ENCODE results near the gene ASB13. TPM values are rescaled to one million over a fixed set of nuclear protein-coding genes. Genes with fewer than 3 reads are reported as not detected.

The ASB13 gene
- polyA plus RNA-seq, 1 donor: 12.2 TPM

- DNase-seq (ENCODE audit: low read depth): no peak
Observed at GRCh38 chr10:5669604-5670003, 3.2 kb upstream of the ASB13 start.

DNA sequence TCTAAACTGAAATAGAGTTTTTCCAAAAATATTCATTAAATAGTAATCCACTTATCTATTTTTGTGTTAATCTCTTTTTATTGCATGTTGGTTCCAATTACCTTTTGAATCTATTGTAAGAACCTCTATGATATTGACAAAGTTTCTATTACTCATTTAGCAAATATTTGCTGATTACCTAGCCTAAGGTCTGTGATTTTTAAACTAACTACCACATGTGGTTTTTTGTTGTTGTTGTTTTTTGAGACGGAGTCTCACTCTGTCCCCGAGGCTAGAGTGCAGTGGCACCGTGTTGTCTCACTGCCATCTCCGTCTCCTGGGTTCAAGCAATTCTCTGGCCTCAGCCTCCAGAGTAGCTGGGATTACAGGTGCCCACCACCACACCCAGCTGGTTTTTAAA, 2.0 kb upstream of the ASB13 start:
- no peak for DNase-seq (ENCODE audit: low read depth)

- DNase-seq (ENCODE audit: low read depth): no peak
Observed at GRCh38 chr10:5666841-5667630, 641 bp upstream of the ASB13 start.

DNA sequence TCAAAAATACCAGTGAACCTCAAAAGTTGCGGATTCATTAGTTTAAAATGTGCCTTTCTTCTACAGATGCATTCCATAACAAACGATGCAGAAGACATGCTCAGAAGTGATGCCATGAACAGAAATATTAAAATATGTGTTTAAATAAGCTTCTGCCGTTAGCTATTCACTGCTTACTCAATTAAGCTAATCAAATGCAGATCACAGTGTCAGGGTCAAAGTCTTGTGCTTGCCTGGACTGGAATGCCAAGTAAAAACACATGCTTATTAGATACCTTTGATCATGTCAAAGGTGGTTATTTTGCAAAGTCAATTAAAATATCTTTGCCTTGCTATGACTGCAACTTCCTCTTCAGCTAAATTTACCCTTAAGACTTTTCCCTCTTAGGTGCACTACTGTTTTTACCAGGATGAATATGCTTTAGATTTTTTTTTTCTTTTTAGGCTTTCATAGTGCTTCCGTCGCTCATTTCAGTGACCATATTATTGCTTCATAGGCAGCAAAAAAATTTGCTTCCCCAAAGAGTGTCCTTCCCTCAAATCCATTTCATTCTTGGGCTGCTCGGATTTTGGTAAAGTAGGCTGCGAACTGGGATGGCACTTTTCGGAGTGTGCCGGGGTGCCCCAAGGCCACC, 905 bp downstream of the ASB13 start:
- no peak for DNase-seq (ENCODE audit: low read depth)

DNA sequence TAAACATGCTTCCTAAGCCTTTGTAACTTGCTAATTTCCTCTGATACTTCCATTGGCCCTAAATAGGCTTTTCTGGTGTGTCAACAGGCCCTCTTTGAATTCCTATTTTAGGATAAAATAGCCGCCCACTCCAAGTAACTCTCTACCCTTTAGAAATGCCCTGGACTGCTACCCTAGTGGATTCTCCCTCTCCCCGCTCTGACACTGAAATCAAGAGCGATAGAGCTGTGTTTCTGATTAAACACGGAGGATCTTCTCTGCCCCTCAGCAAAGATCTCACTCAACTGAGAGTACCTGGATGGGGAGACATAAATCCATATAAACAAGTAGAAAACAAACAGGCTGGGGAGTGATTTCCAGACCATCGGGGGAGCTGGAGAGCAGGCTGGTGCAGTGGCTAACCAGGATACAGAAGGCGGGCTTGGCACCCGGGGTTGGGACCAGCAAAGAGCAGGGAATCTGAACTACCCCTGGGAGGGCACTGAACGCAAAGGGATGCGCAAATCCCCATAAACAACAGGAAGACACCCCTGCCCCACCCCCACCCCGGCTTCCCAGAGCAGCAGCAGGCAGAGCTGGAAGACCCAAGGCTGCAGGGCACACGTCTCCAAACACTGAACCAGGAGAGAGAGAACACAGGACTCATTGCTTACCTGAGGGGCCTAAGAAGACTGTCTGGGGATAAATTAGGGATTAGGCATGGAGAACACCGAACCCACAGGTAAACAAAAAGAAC, 2.5 kb downstream of the ASB13 start:
- DNase-seq (ENCODE audit: low read depth): no peak

- no peak for DNase-seq (ENCODE audit: low read depth)
Observed at GRCh38 chr10:5662708-5663579, 3.5 kb downstream of the ASB13 start.

GRCh38 chr10:5661043-5661442, 5.4 kb downstream of the ASB13 start:
- no peak for DNase-seq (ENCODE audit: low read depth)

DNA sequence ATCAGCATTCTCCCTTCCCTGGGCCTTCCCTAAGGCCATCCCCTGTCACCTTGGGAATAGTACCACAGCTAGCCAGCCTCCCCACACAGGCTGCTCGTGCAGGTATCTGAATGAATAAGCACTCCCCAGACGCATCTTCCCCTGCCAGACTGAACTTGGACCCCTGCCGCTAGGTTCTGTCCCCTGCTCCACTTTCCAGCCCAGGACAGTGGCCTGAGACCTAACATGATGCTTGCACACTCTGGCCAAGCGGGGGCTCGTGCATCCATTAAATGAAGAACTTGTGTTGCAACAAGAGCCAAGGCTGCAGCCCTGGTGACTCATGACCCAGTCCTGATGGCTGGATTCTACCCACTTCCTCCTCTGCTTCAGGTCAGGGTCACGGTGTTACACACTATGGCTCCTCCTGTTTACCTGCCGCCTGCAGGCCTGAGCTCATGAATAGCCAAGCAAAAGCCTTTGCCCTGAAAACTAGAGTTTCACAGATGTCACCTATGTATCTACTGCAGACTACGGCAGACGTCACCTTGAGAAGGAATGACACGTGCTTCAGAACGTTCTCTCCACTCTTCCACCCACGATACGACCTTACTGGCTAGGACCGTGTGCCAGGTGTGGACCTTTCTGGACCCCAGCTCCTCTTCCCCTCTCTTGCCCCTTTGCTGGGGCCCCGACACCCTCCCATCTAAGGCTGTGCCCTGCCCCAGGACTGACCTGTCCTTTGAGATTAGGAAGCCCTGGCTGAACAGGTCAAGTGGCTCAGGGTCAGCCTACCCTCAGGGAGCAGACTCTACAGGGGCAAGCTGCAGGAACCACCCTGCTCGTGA, 6.5 kb downstream of the ASB13 start:
- no peak for DNase-seq (ENCODE audit: low read depth)

DNA sequence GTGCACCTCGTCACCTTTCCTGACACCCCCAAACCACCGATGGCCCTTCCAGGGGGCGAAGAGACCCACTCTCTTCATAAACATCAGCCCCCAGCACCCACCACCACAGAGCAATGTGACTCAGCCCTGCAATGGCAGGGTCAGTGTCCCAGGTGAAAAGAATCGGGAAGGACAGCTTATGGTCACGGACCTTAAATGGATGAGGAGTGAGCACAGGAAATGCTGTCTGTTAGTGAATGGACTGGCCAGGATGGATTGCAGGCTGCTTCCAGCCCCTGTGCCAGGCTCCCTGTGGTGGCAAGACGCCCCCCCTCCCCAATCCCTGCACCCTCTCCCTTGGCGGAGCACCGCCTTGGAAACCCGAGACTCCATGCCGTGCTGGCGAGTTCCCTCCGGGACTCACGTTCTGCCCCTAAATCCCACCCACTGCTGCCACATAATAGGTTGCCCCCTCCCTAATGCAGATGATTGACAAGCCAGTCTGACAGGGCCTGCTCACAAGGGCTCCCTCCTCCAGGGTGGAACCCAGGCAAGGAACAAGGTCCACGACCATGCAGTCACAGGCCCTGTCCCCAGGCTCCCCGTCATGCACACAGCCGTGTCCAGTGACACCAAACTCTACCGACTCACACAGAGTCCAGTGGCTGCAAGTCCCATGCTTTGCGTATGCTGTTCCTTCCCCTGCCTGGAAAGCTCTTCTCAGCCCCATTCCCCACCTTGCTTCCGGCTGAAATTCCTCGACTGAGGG, 7.3 kb downstream of the ASB13 start:
- DNase-seq (ENCODE audit: low read depth): no peak

- no peak for DNase-seq (ENCODE audit: low read depth)
Observed at GRCh38 chr10:5656737-5657579, 9.4 kb downstream of the ASB13 start.

- no peak for DNase-seq (ENCODE audit: low read depth)
Observed at GRCh38 chr10:5655121-5655520, 11.3 kb downstream of the ASB13 start.

GRCh38 chr10:5654218-5654755, 12.1 kb downstream of the ASB13 start:
- no peak for DNase-seq (ENCODE audit: low read depth)

GRCh38 chr10:5652746-5653145, 13.6 kb downstream of the ASB13 start:
- no peak for DNase-seq (ENCODE audit: low read depth)

- no peak for DNase-seq (ENCODE audit: low read depth)
Observed at GRCh38 chr10:5651388-5651764, 15.0 kb downstream of the ASB13 start.

DNA sequence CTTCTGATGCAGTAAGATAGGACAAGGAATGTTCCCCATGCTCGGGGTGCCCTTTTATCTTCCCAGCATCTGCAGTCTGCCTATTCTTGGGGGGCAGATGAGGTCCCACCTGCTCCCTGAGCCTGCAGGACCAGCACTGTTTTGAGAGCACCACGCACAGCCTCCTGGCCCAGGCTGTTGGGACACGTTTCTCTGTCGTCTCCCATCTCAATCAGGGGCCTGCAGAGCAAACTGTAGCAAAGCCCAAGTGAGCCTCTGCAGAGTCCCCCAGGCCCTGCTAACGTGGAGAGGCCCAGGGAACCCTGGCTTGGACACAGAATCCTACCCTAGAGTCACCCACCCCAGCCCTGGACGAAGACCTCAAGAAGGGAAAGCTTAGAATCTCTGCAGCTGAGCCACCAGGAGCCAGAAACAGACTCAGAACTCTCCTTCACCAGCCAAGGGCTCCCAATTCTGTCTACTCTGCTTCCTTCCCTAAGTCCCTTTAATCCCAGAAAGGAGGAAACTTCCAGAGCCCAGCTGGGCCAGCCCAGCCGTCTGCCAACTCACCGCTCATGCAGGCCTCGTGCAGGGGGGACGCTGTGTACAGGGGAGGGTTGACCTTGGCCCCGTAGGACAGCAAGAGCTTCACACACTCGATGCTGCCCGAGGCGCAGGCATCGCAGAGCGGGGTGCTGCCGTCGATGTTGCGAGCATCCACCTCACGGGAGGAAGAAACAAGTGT, 15.6 kb downstream of the ASB13 start:
- DNase-seq (ENCODE audit: low read depth): no peak

- DNase-seq (ENCODE audit: low read depth): no peak
Observed at GRCh38 chr10:5649746-5650145, 16.6 kb downstream of the ASB13 start.

GRCh38 chr10:5648494-5649457, 17.6 kb downstream of the ASB13 start:
- DNase-seq (ENCODE audit: low read depth): no peak

Measured in forelimb muscle (tissue), 1 donor.